Measurements from ENCODE around the gene MOB3B. TPM values are rescaled to one million over a fixed set of nuclear protein-coding genes. Genes with fewer than 3 reads are reported as not detected.

The MOB3B gene
- total RNA-seq, 1 donor from 2014 or later, result 1.1 TPM

- TF ChIP-seq CTCF (IDR thresholded peaks at IDR 0.05; ENCODE audit: insufficient read depth, low read length, severe bottlenecking), result no peak
- H3K4me3 ChIP-seq (ENCODE audit: low read depth, low read length), result no peak overlapping the region
- DNase-seq (ENCODE audit: low read depth) (no peak), FAIRE-seq (no peak)
- H3K36me3 ChIP-seq (ENCODE audit: control insufficient read depth, insufficient read depth, low read length), result no peaks in the 10 kb centered on the region
- H3K27me3 ChIP-seq (ENCODE audit: control insufficient read depth, insufficient read depth, low read length), result no peaks in the 10 kb centered on the region
Measured at GRCh38 chr9:27530915-27531755, 1.5 kb upstream of the MOB3B start.

GRCh38 chr9:27528886-27529315, 713 bp downstream of the MOB3B start:
- Histone ChIP-seq H3K4me3 (ENCODE audit: low read depth, low read length) (peak overlapping the region; percentile 55), H3K27me3 (ENCODE audit: control insufficient read depth, insufficient read depth, low read length) (no peaks in the 10 kb centered on the region), H3K36me3 (ENCODE audit: control insufficient read depth, insufficient read depth, low read length) (no peaks in the 10 kb centered on the region)
- FAIRE-seq (no peak), DNase-seq (ENCODE audit: low read depth) (peak; percentile 79)
- no peak for TF ChIP-seq CTCF (IDR thresholded peaks at IDR 0.05; ENCODE audit: insufficient read depth, low read length, severe bottlenecking)

GRCh38 chr9:27528076-27528885, 1.3 kb downstream of the MOB3B start:
- TF ChIP-seq CTCF (IDR thresholded peaks at IDR 0.05; ENCODE audit: insufficient read depth, low read length, severe bottlenecking), result no peak
- H3K36me3 ChIP-seq (ENCODE audit: control insufficient read depth, insufficient read depth, low read length), result no peaks in the 10 kb centered on the region
- peak overlapping the region; percentile 55 for H3K4me3 ChIP-seq (ENCODE audit: low read depth, low read length)
- no peaks in the 10 kb centered on the region for H3K27me3 ChIP-seq (ENCODE audit: control insufficient read depth, insufficient read depth, low read length)
- FAIRE-seq, result no peak
- DNase-seq (ENCODE audit: low read depth), result peak; percentile 79

- Histone ChIP-seq H3K36me3 (ENCODE audit: control insufficient read depth, insufficient read depth, low read length) (no peaks in the 10 kb centered on the region), H3K27me3 (ENCODE audit: control insufficient read depth, insufficient read depth, low read length) (no peaks in the 10 kb centered on the region), H3K4me3 (ENCODE audit: low read depth, low read length) (peak overlapping the region; percentile 55)
- FAIRE-seq (no peak), DNase-seq (ENCODE audit: low read depth) (no peak)
- no peak for TF ChIP-seq CTCF (IDR thresholded peaks at IDR 0.05; ENCODE audit: insufficient read depth, low read length, severe bottlenecking)
Measured at GRCh38 chr9:27527702-27528075, 1.9 kb downstream of the MOB3B start.

GRCh38 chr9:27524236-27524635, 5.4 kb downstream of the MOB3B start, which contains the start of gene IFNK:
IFNK (plus strand) TSS chr9:27524290; CDS start chr9:27524337, 47 bp downstream.
- TF ChIP-seq CTCF (IDR thresholded peaks at IDR 0.05; ENCODE audit: insufficient read depth, low read length, severe bottlenecking), result no peak

More at GRCh38 chr9:27524236-27524635, 5.4 kb downstream of the MOB3B start, which contains the start of gene IFNK:
- FAIRE-seq (no peak), DNase-seq (ENCODE audit: low read depth) (peak; percentile 79)
- H3K4me3 ChIP-seq (ENCODE audit: low read depth, low read length), result no peak within 1 kb of the TSS
- H3K36me3 ChIP-seq (ENCODE audit: control insufficient read depth, insufficient read depth, low read length), result no peaks in the 10 kb centered on the region
- H3K27me3 ChIP-seq (ENCODE audit: control insufficient read depth, insufficient read depth, low read length), result no peaks in the 10 kb centered on the region

Data from bronchial epithelial cell (primary cell).